NCI-H345 treated with DMSO at 0.1 percent for 48 hours (cell line): ENCODE results near the gene SEPTIN8.

Source experiments
- DNase-seq: peaks from one replicate; lab custom pipeline; 2025; ENCODE audit not compliant: unreplicated experiment; lab: John Stamatoyannopoulos, UW

SEPTIN8 gene

DNA sequence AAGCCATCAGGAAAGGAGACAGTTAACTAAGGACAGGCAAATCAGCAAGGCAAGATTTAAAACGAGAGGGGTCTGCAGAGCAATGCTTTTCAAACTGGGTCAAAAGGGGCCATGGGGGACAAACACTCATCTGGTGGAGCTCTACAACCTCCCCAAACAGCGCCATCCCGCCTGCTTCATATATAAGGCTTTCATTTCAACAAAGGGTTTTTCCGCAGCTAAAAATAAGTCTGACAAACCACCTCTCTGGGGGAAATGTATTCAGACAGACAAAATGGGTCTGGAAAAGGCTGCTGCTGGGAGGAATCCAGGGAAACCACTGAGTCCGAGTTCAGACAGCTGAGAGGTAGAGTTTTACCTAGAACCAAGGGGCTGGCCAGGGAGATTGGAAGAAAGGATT lies 8.3 kb upstream of the SEPTIN8 start:
- no peak for DNase-seq

DNA sequence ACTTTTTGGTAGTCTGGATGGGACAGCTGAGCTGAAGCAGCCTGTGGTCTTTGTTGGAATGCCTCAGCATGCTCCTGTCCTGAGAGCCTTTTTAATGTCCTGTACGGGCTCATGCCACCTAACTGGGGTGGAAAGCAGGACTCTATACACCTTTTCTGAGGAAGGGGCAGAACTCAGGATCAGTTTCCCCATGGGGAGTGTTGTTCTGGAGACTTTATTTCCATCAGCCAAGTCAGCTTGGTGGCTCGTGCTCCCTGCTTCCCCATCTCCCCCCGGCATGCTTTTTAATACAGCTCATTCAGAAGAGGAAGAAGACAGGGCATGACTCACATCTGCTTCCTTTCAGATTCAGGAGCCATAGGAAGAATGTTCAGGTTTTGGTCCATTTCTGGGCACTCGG lies 5.1 kb upstream of the SEPTIN8 start:
- DNase-seq = no peak

DNA sequence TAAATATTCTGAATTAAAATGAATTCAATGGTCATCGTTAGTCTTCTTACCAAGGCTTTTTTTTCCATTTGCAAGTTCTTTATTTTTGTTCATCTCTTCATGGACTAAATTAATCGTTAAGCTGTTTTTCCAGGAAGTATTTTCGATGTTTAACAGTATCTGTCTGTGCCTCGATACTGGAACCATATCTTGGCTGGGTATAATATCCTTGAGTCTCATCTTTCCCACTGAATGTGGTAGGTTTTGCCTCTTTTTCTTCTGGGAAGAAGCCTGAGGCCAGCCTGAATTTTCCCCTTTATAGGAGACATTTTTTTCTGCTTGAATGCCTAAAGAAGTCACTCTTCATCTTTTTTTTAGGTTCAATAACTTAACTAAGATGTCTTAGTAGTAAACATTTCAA lies 4.0 kb upstream of the SEPTIN8 start:
- DNase-seq = no peak

DNA sequence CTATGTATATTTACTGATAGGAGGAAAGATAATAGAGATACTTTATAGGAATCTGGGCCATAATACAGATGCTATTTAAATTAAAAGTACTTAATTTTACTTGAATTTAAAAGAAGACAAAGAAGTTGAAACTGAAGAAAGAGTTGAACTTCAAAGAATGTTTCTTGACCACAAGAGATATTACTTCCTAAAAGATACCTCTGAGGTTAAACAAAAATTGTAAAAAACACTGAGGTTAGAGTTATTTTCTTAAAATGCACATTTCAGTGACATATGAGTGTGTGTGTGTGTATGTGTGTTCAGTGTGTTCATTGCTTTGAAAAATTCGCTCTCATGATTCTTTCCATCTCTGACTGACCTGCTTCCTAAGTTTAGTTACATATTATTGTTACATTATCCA lies 3.5 kb upstream of the SEPTIN8 start:
- DNase-seq = no peak

DNA sequence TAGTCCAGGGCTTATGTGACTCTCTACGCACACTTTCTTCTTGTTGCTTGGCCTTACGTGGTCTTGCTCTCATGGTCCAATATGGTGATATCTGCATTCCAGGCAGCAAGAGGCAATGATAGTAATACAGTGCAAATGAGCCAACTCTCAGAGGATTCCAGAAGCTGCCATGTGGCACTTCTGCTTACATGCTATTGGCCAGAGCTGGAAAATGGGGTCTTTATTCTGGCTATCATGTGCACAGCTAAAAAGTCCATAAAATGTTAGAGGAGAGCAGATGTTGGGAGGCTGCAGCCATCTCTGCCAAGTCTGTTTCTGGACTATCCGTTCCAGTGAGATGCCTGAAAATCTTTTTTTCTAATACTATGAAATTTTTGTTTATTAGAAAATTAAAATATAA lies 2.9 kb upstream of the SEPTIN8 start:
- no peak for DNase-seq

DNA sequence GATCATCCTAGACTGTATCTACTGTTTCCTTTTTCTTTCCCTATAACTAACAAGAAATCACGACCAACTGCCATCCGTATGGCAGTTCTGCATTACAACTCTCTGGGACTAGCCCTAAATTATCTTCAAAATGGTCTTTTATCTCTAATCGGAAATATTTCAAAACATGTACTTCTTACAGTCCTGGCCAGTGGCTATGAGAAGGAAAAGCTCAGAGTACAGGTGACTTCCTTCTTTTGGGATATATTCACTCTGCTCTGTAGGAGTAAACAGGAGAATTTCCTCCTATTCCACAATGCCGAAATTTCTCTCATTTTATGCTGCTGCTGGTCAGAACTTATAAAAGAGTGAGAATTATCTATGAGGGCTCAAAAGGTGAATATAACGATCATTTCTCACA lies 1.8 kb upstream of the SEPTIN8 start:
- no peak for DNase-seq

DNA sequence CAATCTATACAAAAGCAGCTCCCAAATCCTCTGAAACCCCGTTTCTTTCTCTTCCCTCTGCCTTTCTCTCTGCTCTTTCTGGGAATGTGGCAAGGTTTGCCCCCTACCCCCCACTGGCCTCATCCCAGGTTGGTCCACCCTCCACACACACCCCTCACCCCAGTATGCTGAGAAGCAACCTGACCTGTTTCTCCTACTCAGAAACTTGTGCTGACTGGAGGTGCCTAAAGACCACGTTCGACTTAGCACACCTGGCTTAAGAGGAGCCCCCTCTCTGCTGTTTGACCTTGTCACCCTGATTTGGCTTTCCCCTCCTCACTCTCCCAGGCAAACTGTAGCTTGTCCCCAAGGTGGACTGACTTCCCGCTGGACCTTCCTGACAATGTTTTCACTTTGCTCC lies 1.1 kb upstream of the SEPTIN8 start:
- DNase-seq = no peak

DNA sequence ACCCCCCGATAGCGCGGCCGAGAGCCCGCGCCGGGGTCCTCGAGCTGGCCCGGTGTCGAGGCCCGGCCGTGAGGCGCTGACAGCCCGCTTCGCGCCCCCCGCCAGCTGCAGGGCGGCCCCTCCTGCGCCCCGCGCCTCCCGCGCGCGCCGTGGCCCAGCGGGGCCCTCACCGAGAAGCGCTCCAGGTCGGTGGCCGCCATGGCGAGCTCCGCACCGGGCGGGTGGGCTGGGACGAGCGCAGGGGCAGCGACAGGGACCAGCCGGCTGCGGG lies 166 bp downstream of the SEPTIN8 start:
- DNase-seq = no peak

DNA sequence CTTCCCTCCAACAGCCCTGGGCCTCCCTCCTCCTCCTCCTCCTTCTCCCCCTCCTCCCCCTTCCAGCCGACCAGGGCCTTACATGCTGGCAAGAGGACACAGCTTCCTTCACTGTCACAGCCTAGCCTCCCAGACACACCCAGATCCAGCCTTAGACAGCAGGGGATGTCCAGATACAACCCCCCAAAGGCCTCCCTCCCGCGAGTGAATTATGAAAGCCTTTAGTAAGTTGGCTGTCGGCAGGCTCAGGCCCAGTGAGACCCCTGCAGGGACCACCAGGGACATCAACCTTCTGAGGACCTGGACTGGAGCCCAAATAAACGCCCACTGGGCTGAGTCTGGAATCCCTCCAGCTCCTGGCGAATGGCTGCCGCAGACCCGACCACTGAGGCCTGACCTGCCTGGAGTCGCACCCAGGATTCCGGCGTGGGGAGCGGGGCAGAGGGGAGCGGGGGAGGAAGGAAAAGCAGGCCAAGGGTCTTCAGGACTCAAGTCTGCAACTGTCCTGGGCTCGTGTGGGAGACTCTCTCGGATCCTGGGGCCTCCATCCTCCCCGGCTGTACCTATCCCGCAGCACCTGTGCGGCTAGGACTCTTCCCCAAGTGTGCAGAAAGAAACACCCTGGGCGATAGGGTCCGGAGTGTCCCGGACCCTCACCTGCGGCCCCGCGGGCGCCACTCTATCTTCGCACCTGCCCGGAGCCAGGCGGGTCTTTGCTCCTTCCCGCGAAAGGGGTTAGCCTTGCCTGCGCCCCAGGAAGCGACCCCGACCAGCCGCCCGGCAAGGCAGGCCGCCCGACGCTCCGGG lies 705 bp downstream of the SEPTIN8 start:
- no peak for DNase-seq

DNA sequence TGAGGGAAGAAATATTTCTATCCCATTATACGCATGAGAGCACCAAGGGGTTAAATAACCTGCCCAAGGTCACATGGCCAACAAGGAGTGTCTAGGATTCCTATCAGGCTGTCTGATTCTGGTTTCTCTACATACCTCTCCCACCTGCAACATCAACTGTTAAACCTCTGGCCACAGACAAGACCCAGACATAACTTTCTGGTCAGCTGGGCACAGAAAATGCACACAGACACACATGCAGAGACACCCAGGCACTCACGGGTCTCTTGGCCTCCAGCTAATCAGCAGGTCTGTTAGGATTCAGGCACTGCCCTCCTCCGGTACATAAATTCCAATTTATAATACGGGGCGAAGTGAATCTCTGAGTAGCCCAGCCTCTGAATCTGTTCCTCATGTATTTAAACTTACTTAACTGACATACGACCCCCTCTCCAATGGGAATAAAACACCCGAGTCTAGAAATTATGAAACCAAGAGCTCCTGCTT lies 1.5 kb downstream of the SEPTIN8 start:
- DNase-seq = no peak

DNA sequence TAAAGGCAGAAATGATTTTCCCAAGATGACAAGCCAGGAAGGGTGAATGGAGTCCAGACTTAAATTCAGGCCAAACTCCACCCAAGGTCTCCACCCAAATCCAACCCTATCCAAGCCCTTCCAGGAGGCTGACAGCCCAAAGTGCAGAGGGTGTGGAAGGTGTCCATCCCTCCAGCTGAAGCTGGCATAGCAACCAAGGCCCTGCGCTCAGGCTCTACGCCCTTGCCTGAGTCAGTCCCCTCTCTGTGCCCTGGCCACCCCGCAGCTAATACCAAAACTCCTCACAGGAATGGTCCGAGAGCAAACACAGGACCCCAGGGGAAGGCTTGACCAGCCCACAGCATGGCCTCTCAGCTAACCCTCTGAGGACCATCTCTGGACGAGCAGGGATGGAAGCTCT lies 2.1 kb downstream of the SEPTIN8 start:
- no peak for DNase-seq

DNA sequence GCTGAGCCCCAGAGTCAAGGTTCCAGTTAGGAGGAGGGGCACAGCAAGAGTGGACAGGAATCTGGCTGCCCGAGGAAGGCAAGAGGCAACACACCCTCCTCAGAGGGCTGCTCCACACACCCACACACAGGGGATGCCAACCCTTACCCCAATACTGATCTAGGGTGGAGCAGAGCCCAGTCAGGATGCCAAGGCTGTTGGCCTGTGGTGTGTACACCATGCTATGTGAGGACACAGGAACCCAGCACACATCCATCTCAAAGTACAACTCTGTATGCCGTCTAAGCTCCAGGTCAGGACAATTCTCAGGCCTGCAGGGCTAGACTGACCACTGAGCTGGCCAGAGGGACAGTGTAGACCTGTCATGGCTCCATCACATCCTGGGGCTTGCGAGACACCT lies 2.6 kb downstream of the SEPTIN8 start:
- DNase-seq = no peak

DNA sequence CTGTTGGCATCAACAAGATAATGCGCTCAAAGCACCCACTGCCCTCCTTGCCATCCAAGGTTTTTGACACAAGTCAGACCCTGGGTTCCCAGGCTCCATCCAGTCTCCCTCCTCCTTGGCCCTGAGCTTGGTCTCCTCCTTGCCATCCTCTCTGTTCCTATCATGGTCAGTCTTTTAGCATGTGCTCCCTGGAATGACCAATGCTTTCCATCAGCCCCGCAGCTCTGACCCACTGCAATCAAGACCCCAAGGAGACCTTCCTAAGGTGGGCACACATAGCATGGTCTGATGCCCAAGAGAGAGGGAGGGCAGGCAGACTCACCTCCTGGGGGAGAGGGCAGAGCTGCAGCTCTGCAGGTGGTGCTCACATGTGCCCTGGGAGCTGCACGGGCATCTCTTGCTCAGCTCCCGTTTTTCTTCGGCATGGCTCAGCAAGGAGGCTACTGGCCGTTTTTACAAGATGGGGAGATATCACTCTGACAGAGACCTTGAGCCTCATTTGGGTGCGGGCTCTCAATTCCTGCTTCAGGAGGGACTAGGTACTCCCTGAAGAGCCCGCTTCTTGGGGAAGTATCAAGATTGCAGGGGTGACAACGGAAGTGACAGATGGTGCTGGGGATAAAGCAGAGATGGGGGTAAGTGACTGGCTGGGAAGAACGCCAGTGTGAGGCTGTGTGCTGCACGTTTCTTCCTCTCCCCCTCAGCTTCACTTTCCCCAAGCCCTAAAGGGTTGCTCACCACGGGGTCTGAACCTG lies 3.3 kb downstream of the SEPTIN8 start:
- DNase-seq = no peak

DNA sequence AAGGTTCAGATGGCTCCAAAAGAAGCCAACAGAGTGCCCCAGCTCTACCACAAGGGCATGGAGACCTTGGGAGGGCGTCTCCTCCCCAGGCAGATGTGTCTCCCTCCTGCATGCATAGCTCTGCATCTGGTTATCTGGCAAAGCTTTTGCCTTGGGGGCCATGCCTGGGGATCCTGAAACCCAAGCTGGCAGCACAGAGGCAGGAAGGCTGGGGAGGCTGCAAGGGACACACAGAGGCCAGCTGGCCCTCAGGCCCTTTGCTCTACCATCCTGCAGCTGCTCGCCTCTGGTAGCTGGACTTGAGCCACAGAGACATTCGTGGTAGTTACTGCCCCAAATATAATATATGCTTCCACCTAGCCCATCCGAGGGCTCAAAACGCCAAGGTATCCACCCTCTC lies 3.9 kb downstream of the SEPTIN8 start:
- DNase-seq = no peak

DNA sequence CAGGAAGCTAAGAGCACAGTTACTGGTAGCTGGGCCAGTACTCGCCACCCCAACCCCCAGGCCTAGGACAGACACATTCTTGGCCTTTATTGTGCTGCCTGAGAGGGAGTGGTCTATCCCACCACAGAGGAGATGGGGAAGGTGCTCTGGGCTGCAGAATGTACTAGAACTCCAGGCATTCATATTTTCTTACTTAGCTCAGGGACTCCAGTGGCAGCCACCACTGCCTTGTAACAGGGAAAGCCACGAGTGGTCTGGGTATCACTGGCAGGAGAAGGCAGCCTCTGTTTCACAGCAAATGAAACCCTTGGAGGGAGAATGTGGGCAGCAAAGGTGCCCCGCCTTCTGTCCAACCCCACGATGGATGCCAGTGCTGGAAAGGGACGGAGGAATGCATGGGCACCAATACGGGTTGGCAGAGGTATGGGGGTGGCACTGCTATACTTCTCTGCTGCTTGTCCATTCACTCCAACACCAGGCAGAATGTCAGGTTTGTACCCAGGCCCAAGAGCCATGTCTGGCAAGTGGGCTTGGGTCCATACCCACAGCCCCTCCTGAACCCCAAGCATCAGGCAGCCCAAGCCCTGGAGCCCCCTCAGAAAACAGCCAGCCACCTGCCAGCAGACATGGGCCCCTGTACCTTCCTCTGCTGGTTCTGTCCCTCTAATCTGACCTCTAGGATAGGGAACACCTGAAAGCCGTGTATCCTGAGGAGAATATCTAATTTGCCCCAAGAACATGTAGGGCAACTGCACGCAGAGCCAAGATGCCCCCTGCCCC lies 4.6 kb downstream of the SEPTIN8 start:
- no peak for DNase-seq

DNA sequence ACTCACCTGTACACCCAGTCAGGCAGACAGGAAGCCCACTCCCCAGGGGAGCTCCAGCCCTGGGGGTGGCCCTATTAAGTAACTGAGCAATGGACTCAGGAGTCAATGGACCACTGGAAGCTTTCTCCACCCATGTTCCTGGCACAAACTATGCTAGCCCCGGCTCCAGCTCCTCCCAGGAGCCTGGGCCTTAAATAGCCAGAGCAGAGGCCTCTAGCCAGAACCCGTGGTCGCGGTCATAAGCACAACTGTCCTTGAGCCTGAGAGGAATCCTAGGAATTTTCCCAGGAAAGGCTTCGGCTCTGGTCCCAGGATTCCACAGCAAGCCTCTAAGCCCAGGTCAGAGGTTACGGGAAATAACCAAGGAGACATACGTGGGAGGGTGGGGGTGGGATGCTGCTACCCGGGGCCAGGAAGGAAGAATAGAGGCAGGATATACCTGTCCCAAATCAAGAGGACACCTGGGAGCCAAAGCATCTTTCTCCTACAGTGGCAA lies 5.5 kb downstream of the SEPTIN8 start:
- DNase-seq = no peak

DNA sequence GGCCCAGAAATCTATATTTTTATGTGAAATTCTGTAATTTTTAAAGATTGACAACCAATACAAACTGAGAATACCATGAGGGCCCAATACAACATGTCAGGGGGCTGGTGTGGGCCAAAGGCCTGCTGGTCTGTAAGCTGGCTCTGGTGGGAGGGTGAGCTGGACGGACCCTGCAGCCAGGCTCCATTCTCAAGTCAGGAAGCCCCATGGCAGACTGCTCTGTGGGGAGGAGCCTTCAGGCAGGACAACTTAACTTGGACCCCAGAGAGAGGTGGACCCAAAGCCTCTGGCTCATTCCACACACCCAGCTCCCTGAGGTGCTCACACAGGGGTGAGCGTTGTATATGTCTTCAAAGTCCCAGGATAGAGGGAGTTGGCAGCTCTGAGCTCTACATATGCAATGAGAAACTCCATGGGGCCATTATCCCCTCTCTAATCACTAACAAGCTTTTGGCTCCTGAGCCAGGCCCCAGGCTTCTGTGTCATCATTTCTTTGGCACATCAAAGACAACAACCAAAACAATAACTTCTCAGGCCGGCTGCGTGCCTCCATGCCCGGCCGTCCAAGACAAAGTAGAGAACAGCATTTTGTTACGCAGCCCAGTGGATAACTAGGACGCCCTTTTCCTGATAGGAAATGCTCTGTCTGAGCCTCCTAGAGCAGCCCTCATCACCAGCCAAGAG lies 6.4 kb downstream of the SEPTIN8 start:
- DNase-seq = no peak

DNA sequence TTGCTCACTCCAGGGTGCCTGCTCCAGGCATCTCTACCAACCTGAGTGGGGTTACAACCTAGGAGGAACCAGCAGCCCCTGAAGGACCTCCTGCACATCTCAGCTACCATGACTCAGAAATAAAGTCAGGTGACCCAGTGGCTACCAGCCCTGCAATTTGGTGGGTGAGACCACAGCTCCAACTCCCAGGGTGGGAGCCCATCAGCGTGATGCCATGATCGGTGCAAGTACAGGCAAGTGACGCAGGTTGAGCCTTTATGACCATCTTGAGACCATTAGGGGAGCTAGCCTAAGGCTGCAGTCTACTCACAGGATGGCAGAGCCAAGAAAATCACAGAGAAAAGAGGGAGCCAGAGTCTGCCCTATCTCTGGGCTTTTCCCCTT lies 8.6 kb downstream of the SEPTIN8 start:
- no peak for DNase-seq

DNA sequence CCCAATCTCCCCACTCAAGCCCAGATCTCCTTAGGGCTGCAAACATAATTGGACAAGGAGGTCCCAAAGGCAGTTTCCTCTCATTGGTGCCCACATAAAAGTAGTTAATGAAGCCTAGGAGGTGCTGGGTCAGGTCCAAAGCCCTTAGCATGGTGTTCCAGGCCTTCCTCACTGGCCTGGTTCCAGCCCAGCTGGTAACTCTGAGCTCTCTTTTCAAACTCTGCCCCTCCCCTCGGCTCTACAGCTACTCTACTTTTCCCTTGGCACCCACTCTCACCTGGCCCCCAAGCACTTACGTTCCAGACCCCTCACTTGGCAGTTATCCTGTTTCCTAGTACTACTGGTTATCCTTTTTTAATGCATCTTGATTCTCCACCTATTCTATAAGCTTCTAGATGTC lies 9.9 kb downstream of the SEPTIN8 start:
- no peak for DNase-seq

DNA sequence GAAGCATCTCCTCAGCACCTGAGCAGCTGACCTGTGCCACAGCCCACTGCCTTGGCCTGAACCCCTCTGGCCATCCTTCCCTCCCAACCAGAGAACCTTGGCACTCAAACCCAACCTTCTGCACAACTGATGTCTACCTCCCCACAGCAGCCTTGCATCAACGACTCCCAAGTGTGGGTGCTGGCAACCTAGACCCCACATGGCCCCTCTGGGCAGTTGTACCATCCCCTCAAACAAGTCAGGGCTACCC lies 10.3 kb downstream of the SEPTIN8 start:
- DNase-seq = no peak

DNA sequence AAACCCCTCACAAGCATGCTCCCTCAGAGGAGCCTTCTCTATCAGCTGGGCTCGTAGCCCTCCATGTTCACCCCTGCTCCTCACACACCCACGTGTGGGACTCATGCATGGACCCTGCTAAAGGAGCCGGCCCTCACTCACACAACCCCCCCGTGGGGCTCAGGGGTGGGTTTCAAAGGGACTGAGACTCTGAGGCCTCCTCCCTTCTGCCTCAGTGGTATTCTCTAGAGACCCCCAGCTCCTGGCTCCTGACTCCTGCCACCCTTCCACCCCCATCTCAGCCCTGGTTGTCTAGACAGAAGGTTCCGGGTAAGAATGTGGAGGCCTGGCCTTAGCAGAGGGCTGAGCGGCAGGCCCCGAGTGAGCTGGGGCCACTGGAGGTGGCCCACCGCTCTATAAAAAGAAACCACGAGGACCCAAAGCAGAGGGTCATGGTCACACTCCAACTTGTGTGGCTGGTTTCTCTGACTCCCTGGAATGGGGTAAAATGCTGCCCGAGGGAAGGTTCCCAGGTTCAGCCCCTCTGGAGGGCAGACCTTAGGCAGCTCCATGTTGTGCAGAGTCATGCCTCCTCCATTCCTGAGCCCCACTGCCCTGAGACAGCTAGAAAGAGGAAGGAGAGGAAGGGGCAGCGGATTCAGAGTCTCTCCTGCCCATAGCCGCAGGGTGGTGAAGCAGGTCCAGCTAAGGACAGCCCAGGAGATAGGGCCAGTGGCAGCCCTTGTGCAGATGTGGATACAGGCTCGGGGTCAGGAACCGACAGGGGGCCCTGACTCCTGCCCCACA lies 10.8 kb downstream of the SEPTIN8 start:
- no peak for DNase-seq
